ENCODE data around the gene NOS3.

- no peak for TF ChIP-seq POLR2A (IDR thresholded peaks at IDR 0.05)
- TF ChIP-seq, protein P1, sequence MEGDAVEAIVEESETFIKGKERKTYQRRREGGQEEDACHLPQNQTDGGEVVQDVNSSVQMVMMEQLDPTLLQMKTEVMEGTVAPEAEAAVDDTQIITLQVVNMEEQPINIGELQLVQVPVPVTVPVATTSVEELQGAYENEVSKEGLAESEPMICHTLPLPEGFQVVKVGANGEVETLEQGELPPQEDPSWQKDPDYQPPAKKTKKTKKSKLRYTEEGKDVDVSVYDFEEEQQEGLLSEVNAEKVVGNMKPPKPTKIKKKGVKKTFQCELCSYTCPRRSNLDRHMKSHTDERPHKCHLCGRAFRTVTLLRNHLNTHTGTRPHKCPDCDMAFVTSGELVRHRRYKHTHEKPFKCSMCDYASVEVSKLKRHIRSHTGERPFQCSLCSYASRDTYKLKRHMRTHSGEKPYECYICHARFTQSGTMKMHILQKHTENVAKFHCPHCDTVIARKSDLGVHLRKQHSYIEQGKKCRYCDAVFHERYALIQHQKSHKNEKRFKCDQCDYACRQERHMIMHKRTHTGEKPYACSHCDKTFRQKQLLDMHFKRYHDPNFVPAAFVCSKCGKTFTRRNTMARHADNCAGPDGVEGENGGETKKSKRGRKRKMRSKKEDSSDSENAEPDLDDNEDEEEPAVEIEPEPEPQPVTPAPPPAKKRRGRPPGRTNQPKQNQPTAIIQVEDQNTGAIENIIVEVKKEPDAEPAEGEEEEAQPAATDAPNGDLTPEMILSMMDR (IDR thresholded peaks at IDR 0.05 in 4 of 5, conservative IDR thresholded peaks at IDR 0.05 in 1 of 5) = no peak
Observed at GRCh38 chr7:150983893-150984368, 6.9 kb upstream of the NOS3 start.
